ENCODE data around the gene CCNF.
"Not testable (repeated sequence)": the region's sequence is repeated elsewhere in the genome, so short reads cannot be mapped to it uniquely, and the experiment has no call there.

Gene CCNF

DNA sequence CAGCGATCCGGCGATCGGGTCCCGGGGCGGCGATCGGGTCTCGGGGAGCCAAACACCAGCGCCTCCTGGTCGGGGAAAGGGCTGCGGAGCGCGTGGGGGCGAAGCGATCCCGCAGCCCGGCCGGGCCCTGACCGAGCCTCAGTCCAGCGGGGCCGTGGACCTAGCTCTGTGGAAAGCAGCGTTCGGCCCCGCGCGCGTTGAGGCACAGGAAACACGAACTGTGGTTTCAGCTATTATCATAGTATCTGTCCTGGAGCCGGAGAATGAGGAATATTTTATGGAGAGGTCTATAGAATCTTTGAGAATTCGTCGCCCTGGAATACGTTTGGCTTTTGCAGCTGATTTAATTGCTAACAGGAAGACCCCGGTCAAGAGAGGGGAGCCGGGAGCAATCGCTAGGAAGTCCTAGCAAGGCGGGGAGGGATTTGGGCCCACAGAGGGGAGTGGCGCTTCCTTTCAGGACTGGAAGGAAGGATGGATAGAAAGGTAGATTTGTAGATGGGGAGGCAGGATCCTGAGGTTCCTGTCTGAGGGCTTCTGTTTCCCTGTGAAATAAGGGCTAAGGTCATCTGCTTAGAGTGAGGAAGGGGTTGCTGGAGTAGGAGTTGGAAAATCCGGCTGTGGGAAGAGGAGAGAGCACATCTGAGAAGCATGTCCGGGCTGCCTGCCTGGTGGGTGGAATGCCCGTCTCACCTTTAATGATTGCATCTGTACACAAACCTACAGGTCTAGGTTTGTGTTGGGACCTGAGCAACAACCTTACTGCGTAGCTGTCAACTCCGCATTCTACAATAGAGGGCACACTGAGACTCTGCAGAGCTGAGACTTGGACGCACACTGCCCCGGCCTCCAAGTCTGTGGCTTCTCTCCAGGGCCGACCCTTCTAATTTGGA lies 770 bp downstream of the CCNF start:
- no peak for DNase-seq

DNA sequence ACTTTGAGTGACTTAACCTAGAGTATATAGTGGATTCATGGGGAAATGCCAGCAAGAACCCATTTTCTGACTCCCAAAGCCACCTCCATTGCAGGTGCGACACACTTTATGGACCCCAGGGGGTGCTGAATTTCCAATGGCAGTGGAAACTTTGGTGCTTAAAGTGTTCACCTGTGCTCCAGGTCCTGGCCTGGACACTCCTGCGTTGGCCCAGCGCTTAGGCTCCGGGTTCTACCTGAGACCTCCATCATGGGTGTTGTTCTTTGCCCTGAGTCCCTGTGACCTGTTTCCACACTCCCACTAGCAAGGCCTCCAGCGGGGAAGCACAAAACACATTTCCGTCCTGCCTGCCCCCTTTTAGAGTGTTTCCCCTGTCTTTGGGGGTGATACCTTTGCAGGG lies 3.0 kb downstream of the CCNF start:
- DNase-seq: no peak

DNA sequence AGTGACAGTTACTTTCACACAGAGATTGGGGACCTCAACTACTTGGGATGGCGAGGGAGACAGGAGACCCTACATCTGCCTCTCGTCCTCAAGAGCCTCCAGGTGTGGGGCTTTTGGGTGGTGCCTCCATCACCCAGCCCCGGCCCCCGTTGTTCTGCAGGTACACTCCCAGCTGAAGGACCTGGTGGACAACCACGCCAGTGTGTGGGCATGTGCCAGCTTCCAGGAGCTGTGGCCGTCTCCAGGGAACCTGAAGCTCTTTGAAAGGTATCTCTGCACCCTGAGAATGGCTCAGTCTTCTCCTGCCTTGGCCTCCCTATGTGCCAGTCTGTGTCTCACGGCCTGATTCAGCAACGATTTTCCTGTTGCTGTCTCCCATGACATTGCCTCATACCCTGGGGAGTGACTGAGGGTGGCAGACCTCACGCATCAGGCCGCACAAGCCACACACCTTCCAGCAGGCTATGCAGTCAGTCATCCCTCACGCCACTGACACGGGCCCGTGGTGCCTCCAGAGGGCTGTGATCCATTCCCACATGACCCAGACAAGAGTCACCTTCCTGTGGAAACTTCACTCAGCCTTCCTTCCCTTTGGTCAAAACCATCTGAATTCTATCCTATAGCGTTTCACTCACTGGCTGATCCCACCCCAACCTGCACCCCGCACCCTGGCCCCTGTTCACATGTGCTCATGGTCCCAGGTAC lies 3.7 kb downstream of the CCNF start:
- no peak for DNase-seq

DNA sequence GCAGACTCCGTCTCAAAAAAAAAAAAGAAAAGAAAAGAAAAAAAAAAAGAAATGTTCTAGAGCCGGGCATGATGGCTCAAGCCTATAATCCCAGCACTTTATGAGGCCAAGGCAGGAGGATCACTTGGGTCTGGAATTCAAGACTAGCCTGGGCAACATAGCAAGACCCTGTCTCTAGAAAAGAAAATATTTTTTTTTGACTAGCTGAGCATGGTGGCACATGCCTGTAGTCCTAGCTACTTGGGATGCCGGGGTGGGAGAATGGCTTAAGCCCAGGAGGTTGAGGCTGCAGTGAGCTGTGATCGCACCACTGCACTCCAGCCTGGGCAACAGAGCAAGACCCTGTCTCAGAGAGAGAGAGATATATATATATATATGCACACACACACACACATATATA lies 6.0 kb downstream of the CCNF start:
- not testable (repeated sequence) for DNase-seq

DNA sequence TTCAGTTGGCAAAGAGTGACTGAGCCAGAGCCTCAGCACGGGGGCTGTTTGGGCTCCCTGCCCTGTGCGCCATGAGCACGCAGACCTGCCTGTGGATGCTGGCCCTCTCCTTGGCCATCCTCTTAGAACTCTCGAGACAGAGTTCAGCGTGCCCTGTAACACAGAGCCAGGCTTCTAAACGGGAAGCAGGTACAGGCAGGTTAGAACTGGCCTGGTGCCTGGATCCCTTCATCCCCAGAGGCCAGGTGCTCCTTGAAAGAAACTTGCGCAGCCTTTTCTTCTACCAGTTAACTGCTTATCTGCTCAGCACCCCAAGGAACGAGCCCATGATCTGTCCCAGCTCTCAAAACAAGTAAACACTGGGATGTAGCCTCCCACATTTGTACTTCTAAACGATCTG lies 6.9 kb downstream of the CCNF start:
- no peak for DNase-seq

DNA sequence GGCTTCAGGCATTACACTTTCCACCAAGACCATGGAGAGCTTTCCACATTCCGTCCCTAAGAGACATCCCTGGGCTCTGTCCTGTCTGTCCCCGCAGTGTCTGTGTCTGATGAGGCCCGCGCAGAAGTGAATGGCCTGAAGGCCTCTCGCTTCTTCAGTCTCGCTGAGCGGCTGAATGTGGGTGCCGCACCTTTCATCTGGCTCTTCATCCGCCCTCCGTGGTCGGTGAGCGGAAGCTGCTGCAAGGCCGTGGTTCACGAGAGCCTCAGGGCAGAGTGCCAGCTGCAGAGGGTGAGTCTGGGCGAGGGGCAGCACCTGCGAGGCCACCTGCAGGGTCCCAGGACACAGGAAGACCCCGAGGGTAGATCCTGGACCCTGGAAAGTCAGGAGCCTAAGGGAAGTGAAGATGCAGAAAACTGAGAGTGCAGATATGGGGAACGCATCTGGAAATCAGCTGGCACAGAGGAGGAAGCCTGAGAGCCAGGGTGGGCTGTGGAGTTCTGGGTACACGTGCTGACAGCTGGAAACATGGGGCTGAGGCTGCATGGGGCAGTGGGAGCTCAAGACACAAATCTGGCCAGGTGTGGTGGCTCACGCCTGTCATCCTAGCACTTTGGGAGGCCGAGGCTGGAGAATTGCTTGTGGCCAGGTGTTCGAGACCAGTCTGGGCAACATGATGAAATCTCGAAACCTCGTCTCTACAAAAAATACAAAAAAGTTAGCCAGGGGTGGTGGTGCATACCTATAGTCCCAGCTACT lies 8.0 kb downstream of the CCNF start:
- no peak for DNase-seq

- no peak for DNase-seq
These were observed 8.9 kb downstream of the CCNF start for GRCh38 chr16:2438121-2438520.

DNA sequence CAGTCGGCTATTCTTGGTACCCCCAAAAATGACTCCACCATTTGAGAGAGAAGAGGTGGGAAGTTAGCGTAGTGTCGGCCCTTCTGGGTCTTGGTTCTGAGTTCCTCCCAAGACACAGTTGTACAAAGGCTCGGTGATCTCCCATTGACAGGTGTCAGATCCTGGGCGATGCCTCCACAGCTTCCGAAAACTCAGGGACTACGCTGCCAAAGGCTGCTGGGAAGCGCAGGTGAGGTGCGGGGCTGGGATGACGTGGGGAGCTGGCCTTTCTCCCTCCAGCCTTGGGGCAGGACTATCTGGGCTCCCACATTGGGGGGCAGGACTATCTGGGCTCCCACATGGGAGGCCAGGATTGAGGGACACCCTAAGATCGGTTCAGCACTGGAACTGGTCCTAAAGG lies 10.4 kb downstream of the CCNF start:
- no peak for DNase-seq

DNA sequence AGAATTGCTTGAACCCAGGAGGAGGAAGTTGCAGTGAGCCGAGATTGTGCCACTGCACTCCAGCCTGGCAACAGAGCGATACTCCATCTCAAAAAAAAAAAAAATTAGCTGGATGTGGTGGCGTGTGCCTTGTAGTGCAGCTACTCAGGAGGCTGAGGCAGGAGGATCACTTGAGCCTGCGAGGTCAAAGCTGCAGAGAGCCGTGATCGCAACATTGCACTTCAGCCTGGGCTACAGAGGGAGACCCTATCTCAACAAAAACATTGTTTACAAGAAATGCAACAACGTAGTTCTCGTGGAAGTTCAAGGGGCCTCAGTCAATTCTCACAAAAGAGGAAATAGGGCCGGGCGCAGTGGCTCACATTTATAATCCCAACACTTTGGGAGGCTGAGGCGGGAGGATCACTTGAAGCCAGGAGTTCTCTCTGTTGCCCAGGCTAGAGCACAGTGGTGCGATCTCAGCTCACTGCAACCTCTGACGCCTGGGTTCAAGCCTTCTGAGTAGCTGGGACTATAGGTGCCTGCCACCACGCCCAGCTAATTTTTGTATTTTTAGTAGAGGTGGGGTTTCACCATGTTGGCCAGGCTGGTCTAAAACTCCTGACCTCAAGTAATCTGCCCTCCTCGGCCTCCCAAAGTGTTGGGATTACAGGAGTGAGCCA lies 12.0 kb downstream of the CCNF start:
- not testable (repeated sequence) for DNase-seq

DNA sequence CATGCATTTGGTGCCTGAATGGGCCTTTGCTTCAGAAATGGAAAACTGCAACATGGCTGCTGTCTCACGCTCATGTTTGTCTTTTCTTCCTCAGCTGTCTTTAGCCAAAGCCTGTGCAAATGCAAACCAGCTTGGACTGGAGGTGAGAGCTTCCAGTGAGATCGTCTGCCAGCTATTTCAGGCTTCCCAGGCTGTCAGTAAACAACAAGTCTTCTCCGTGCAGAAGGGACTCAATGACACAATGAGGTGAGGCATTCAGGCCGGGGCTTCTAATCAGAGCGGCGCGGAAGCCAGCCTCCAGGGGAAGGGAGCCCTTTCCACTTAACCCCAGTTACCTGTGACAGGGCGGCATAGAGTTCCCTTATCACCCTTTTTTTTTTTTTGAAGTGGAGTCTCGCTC lies 14.3 kb downstream of the CCNF start:
- no peak for DNase-seq

DNA sequence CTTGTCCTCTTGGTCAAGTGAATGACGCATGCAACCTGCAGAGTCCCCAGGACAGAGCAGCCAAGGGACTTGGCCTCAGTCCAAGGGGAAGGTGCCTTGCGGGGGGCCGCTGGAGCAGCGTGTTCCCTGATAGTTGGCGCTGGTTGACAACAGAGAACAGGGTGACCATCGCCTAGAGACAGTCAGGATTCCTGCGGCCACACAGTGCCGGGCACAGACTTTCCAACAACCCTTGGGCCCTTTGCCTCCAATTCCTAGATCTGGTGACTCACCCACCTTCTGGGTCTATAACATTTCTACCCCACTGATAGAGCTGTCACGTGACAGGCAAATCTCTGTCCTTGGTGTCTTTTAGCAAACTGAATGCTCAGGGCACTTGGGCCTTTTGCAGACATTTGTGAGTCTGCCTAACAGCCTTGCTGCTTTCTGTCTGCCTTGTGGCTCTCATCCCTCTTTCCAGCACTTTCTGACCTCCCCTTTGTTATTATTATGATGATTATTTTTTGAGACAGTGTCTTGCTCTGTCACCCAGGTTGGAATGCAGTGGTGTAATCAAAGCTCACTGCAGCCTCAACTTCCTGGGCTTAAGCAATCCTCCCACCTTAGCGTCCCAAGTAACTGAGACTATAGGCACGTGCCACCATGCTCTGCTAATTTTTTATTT lies 18.8 kb downstream of the CCNF start:
- no peak for DNase-seq

- no peak for DNase-seq
These were observed 19.9 kb downstream of the CCNF start for GRCh38 chr16:2449118-2449517.

DNA sequence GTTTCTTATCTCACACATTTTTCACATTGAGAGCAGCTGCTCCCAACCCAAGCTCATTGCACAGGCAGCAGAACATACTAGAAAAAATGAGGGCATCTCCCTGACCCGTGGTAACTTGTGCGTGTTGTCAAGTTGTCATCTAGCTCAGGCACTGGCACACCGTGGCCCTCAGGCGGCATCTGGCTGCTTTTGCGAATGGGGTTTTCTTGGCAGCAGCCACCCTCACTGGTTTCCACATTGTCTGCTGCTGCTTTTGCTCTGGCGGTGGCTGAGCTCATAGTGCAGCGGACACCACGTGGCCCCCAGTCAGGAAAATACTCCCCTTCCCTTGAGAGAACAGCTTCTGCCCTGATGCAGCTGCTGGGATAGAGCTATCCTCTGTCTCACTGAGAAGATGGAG lies 21.3 kb downstream of the CCNF start:
- DNase-seq: no peak

DNA sequence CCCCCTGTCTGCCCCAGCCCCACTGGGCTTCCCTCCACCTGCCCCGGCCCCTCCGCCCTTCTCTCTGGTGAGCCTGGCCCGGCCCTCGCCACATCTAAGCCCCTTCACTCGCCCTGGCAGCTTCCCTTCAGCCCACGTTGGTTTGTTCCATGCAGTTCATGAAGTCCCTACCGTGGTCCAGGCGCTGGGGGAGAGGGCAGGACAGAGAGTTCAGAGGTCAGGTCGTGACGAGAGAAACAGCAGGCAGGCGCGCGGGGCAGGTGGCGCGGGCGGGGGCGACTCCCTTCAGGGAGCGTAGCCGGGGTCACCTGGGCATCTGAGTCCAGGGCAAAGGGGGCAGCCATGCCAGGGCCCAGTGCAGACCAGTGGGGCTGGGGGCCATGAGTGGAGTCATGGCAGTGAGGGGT lies 21.7 kb downstream of the CCNF start:
- no peak for DNase-seq

- DNase-seq: no peak
These were observed 22.6 kb downstream of the CCNF start for GRCh38 chr16:2451851-2452320.

DNA sequence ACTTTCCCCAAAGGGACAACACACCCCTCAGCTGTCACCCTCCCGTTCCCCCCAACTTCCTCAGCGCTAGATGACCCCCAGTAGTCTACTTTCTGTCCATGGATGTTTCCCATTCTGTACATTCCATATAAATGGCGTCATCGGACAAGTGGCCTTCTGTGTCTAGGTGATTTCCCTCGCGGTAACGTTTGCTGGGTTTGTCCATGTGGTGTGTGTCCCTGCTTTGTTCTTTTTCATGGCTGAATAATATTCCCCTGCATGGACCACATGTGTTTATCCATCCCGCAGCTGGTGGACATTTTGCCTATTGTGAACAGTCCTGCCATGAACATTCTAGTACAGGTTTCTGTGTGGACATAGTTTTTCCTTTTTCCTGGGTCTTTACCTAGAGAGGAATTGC lies 23.4 kb downstream of the CCNF start:
- DNase-seq: no peak

- no peak for DNase-seq
These were observed 26.0 kb downstream of the CCNF start for GRCh38 chr16:2455081-2455845.

DNA sequence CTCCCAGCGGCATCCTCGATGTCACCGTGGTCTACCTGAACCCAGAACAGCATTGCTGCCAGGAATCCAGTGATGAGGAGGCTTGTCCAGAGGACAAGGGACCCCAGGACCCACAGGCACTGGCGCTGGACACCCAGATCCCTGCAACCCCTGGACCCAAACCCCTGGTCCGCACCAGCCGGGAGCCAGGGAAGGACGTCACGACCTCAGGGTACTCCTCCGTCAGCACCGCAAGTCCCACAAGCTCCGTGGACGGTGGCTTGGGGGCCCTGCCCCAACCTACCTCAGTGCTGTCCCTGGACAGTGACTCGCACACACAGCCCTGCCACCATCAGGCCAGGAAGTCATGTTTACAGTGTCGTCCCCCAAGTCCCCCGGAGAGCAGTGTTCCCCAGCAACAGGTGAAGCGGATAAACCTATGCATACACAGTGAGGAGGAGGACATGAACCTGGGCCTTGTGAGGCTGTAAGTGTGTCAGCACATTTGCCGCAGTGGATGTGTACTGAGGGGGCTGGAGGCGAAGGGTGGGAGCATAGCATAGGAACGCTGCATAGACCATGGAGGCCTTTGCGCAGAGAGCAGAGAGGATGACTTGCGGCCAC lies 27.4 kb downstream of the CCNF start:
- no peak for DNase-seq

DNA sequence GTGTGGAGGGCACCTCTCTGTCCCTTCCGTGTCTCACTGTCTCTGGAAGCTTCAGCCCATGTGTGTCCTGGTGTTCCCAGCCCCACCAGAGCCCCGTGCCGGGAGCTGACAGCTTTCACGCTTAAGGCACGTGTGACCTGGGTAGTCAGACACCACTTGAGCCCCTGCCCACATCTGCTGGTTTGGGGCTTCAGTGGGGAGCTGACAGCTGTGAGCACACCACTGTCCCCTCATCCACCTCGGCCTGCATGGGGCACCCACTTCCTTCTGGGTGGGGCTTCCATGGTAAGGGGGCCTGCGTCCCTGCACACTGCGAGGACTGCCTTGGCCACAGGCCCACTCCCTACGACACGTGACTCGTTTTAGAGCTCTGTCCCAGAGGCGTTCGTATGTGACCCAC lies 28.0 kb downstream of the CCNF start:
- DNase-seq: no peak

- DNase-seq: no peak
These were observed 28.7 kb downstream of the CCNF start for GRCh38 chr16:2457946-2458345.

Data from NCI-H748 treated with DMSO at 0.1 percent for 48 hours (cell line).